D721Med (cell line): ENCODE results near the gene FCHSD1.
"Not testable (repeated sequence)": the region's sequence is repeated elsewhere in the genome, so short reads cannot be mapped to it uniquely, and the experiment has no call there.

ENCODE experiments used
- DNase-seq: peaks from one replicate; pipeline ENCODE4 v3.0.0; 2011; ENCODE audit warnings: low spot score; ENCODE audit not compliant: insufficient read length
- FAIRE-seq: peaks from 2 replicates; lab custom pipeline; 2011; peaks lifted over from hg19 to GRCh38; lab: Jason Lieb, UNC
- CTCF ChIP-seq: IDR thresholded peaks from 2 replicates; pipeline ENCODE4 v1.5.1; 2012; ENCODE audit warnings: mild to moderate bottlenecking, control low read depth; ENCODE audit not compliant: insufficient read depth; ENCODE audit errors: missing control alignments

The FCHSD1 gene

GRCh38 chr5:141617682-141618029, 33.6 kb downstream of the FCHSD1 start:
- TF ChIP-seq CTCF = no peak
- FAIRE-seq (no peak), DNase-seq (no peak)

GRCh38 chr5:141617128-141617527, 34.1 kb downstream of the FCHSD1 start:
- FAIRE-seq (no peak), DNase-seq (no peak)
- no peak for TF ChIP-seq CTCF

GRCh38 chr5:141615991-141616720, 35.1 kb downstream of the FCHSD1 start:
- DNase-seq = no peak
- TF ChIP-seq CTCF = no peak
- FAIRE-seq = no peak

- no peak for TF ChIP-seq CTCF
- FAIRE-seq (no peak), DNase-seq (no peak)
Observed at GRCh38 chr5:141613344-141613743, 37.9 kb downstream of the FCHSD1 start.

GRCh38 chr5:141611289-141611688, 39.9 kb downstream of the FCHSD1 start:
- no peak for TF ChIP-seq CTCF
- FAIRE-seq (no peak), DNase-seq (no peak)

GRCh38 chr5:141609921-141610320, 41.3 kb downstream of the FCHSD1 start:
- not testable (repeated sequence) for DNase-seq, FAIRE-seq

GRCh38 chr5:141609044-141609443, 42.2 kb downstream of the FCHSD1 start:
- DNase-seq = no peak
- no peak for FAIRE-seq
- TF ChIP-seq CTCF = no peak
